ENCODE data around the gene SNPH.

The SNPH gene

GRCh38 chr20:1287306-1287705 is 21.2 kb downstream of the SNPH start:
- no peak for DNase-seq (ENCODE audit: low spot score)

GRCh38 chr20:1287787-1288569 is 21.9 kb downstream of the SNPH start:
- DNase-seq (ENCODE audit: low spot score) = no peak

- DNase-seq (ENCODE audit: low spot score) = no peak
These were observed 25.2 kb downstream of the SNPH start for GRCh38 chr20:1291191-1291741.

GRCh38 chr20:1292620-1293019 is 26.5 kb downstream of the SNPH start:
- no peak for DNase-seq (ENCODE audit: low spot score)

GRCh38 chr20:1293641-1294379 is 27.7 kb downstream of the SNPH start:
- DNase-seq (ENCODE audit: low spot score) = no peak

GRCh38 chr20:1294497-1294896 is 28.4 kb downstream of the SNPH start:
- no peak for DNase-seq (ENCODE audit: low spot score)

- no peak for DNase-seq (ENCODE audit: low spot score)
These were observed 29.3 kb downstream of the SNPH start for GRCh38 chr20:1295276-1295930.

- DNase-seq (ENCODE audit: low spot score) = no peak
These were observed 30.1 kb downstream of the SNPH start for GRCh38 chr20:1296117-1296610.

- no peak for DNase-seq (ENCODE audit: low spot score)
These were observed 30.8 kb downstream of the SNPH start for GRCh38 chr20:1296922-1297321.

GRCh38 chr20:1297486-1297885 is 31.4 kb downstream of the SNPH start:
- DNase-seq (ENCODE audit: low spot score) = no peak

- no peak for DNase-seq (ENCODE audit: low spot score)
These were observed 32.1 kb downstream of the SNPH start for GRCh38 chr20:1298166-1298565.

- DNase-seq (ENCODE audit: low spot score) = no peak
These were observed 32.9 kb downstream of the SNPH start for GRCh38 chr20:1298888-1299511.

GRCh38 chr20:1299522-1299921 is 33.4 kb downstream of the SNPH start:
- DNase-seq (ENCODE audit: low spot score) = peak; percentile 19

- DNase-seq (ENCODE audit: low spot score) = no peak
These were observed 34.2 kb downstream of the SNPH start for GRCh38 chr20:1300083-1300840.

- DNase-seq (ENCODE audit: low spot score) = peak; percentile 57
These were observed 35.0 kb downstream of the SNPH start for GRCh38 chr20:1301031-1301529.

- DNase-seq (ENCODE audit: low spot score) = no peak
These were observed 36.8 kb downstream of the SNPH start for GRCh38 chr20:1302685-1303541.

- DNase-seq (ENCODE audit: low spot score) = no peak
These were observed 38.8 kb downstream of the SNPH start for GRCh38 chr20:1304710-1305515.

GRCh38 chr20:1305712-1306111 is 39.6 kb downstream of the SNPH start:
- DNase-seq (ENCODE audit: low spot score) = no peak
